ENCODE results near the gene ZBTB2. TPM values are rescaled to one million over a fixed set of nuclear protein-coding genes. Genes with fewer than 3 reads are reported as not detected.
A peak's percentile ranks its signal among the peaks of the same experiment; 100 is the strongest.

Gene ZBTB2
- total RNA-seq, 1 donor from 2014 or later: 11.6 TPM

- Mint-ChIP-seq H3K36me3 (ENCODE audit: low read depth, unreplicated experiment) (peaks cover 28% of the 10 kb centered on the region), H3K27me3 (ENCODE audit: unreplicated experiment) (peaks cover 2% of the 10 kb centered on the region), H3K27ac (ENCODE audit: unreplicated experiment) (no peak overlapping the region), H3K9me3 (ENCODE audit: unreplicated experiment) (no peaks in the 10 kb centered on the region), H3K4me3 (ENCODE audit: unreplicated experiment) (peak overlapping the region; percentile 21), H3K4me1 (ENCODE audit: unreplicated experiment) (no peaks in the 10 kb centered on the region)
- TF ChIP-seq, protein P1, sequence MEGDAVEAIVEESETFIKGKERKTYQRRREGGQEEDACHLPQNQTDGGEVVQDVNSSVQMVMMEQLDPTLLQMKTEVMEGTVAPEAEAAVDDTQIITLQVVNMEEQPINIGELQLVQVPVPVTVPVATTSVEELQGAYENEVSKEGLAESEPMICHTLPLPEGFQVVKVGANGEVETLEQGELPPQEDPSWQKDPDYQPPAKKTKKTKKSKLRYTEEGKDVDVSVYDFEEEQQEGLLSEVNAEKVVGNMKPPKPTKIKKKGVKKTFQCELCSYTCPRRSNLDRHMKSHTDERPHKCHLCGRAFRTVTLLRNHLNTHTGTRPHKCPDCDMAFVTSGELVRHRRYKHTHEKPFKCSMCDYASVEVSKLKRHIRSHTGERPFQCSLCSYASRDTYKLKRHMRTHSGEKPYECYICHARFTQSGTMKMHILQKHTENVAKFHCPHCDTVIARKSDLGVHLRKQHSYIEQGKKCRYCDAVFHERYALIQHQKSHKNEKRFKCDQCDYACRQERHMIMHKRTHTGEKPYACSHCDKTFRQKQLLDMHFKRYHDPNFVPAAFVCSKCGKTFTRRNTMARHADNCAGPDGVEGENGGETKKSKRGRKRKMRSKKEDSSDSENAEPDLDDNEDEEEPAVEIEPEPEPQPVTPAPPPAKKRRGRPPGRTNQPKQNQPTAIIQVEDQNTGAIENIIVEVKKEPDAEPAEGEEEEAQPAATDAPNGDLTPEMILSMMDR (IDR thresholded peaks at IDR 0.05; ENCODE audit: unreplicated experiment): no peak
- DNase-seq (ENCODE audit: low spot score): no peak
Measured at GRCh38 chr6:151414641-151415260, 23.4 kb upstream of the ZBTB2 start.

- Mint-ChIP-seq H3K9me3 (ENCODE audit: unreplicated experiment) (no peaks in the 10 kb centered on the region), H3K36me3 (ENCODE audit: low read depth, unreplicated experiment) (peaks cover 28% of the 10 kb centered on the region), H3K4me3 (ENCODE audit: unreplicated experiment) (no peak overlapping the region), H3K27ac (ENCODE audit: unreplicated experiment) (no peak overlapping the region), H3K27me3 (ENCODE audit: unreplicated experiment) (peaks cover 6% of the 10 kb centered on the region), H3K4me1 (ENCODE audit: unreplicated experiment) (no peaks in the 10 kb centered on the region)
- TF ChIP-seq, protein P1 (IDR thresholded peaks at IDR 0.05; ENCODE audit: unreplicated experiment): no peak
- DNase-seq (ENCODE audit: low spot score): no peak
Measured at GRCh38 chr6:151413372-151414145, 22.2 kb upstream of the ZBTB2 start.

- no peaks in the 10 kb centered on the region for H3K4me1 Mint-ChIP-seq (ENCODE audit: unreplicated experiment)
- H3K4me3 Mint-ChIP-seq (ENCODE audit: unreplicated experiment): no peak overlapping the region
- H3K27ac Mint-ChIP-seq (ENCODE audit: unreplicated experiment): no peak overlapping the region
- no peaks in the 10 kb centered on the region for H3K9me3 Mint-ChIP-seq (ENCODE audit: unreplicated experiment)
- H3K27me3 Mint-ChIP-seq (ENCODE audit: unreplicated experiment): peaks cover 8% of the 10 kb centered on the region
- TF ChIP-seq, protein P1 (IDR thresholded peaks at IDR 0.05; ENCODE audit: unreplicated experiment): no peak
- no peak for DNase-seq (ENCODE audit: low spot score)
- peaks cover 29% of the 10 kb centered on the region for H3K36me3 Mint-ChIP-seq (ENCODE audit: low read depth, unreplicated experiment)
Measured at GRCh38 chr6:151412909-151413308, 21.6 kb upstream of the ZBTB2 start.

DNA sequence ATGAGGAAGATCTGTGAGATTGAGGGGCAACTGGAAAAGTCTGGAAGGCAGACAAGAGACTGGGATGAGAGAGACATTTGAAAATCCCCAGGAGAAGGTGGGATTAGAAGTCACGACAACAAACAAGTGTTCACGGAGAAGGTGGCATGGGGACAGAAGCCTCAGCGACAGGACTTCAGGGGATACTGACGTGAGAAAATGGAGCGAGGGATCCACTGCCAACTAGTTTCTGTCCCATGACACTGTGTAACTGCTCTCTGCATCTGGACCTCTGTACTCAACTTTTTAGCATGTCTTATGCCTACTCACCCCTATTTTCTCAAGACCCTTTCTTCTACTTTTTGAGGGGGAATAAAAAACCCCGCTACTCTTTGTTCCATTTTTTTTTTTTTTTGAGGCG lies 18.3 kb upstream of the ZBTB2 start:
- peaks cover 2% of the 10 kb centered on the region for H3K4me1 Mint-ChIP-seq (ENCODE audit: unreplicated experiment)
- TF ChIP-seq, protein P1 (IDR thresholded peaks at IDR 0.05; ENCODE audit: unreplicated experiment): no peak
- no peaks in the 10 kb centered on the region for H3K9me3 Mint-ChIP-seq (ENCODE audit: unreplicated experiment)
- H3K27ac Mint-ChIP-seq (ENCODE audit: unreplicated experiment): no peak overlapping the region
- H3K36me3 Mint-ChIP-seq (ENCODE audit: low read depth, unreplicated experiment): peaks cover 27% of the 10 kb centered on the region
- H3K4me3 Mint-ChIP-seq (ENCODE audit: unreplicated experiment): no peak overlapping the region
- peaks cover 6% of the 10 kb centered on the region for H3K27me3 Mint-ChIP-seq (ENCODE audit: unreplicated experiment)
- no peak for DNase-seq (ENCODE audit: low spot score)

DNA sequence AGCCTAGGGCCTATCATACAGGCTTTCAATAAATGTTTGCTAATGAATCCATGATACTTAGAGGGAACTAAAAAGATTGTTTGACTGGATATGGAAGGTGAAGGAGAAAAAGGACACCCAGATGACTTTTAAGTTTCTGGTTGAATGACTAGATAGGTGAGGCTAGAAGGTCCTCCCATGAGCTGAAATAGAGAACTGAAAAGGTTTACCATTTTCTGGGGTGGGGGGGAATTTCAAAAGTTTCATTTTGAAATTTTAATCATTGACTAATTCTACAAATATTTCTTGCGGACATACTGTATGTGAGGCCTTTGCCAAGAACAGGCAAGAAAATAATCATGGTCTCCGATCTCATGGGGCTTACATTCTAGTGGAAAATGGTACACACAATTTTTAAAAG lies 17.9 kb upstream of the ZBTB2 start:
- Mint-ChIP-seq H3K4me1 (ENCODE audit: unreplicated experiment) (peaks cover 2% of the 10 kb centered on the region), H3K9me3 (ENCODE audit: unreplicated experiment) (no peaks in the 10 kb centered on the region), H3K36me3 (ENCODE audit: low read depth, unreplicated experiment) (peaks cover 27% of the 10 kb centered on the region), H3K27ac (ENCODE audit: unreplicated experiment) (peak overlapping the region; percentile 1), H3K27me3 (ENCODE audit: unreplicated experiment) (peaks cover 6% of the 10 kb centered on the region), H3K4me3 (ENCODE audit: unreplicated experiment) (no peak overlapping the region)
- TF ChIP-seq, protein P1 (IDR thresholded peaks at IDR 0.05; ENCODE audit: unreplicated experiment): no peak
- DNase-seq (ENCODE audit: low spot score): no peak

All from endothelial cell (in vitro differentiated cells).